ENCODE measurements around the gene CLP1.

DNA sequence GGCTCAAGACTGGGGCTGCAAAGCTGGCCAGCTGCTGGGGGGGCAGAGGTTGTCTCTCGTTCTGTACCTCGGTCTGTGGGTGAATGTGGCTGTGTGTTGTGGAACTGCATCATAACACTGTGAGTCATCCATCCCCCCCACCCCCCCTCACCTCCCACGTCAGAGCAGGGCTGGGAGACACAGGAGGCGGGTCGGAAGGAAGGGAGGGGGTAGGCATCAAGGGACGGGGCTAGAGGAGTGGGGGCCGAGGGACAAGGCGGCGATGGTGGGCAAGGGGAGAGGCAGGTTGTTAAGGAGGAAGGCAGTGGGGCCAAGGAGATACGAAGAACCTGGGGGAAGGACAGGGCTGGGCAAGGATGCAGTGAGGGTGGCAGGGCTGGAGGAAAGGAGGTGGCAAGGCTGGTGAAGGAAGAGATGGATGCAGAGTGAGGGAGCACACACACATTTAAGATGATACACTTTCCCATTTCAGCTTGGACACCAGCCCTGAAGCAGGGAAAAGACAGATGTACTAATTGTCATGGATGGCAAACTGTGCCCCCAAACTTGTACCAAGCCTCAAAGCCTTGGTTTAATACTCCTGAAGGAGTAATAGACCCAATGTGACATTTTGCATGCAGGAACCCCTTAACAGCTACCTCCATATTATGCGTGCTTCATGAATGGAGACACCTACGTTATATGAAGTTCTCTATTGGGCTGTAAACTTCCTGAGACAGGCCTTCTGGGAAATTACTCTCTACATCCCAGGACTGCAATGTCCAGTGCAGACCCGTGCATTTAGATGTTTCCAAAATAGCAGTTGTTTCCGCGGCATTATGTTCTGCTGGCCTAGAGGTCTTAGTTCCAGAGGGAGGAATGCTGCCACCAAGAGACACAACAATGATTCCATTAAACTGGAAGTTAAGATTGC is 7.5 kb upstream of the CLP1 start, which contains the start of gene YPEL4:
- TF ChIP-seq NFIC (IDR thresholded peaks at IDR 0.05) (no peak), YY1 (IDR thresholded peaks at IDR 0.05; ENCODE audit: low read depth) (no peak), TCF12 (IDR thresholded peaks at IDR 0.05; ENCODE audit: low read depth) (no peak), RAD21 (IDR thresholded peaks at IDR 0.05; ENCODE audit: low read depth) (no peak), EP300 (IDR thresholded peaks at IDR 0.05; ENCODE audit: borderline replicate concordance) (no peak), TAF1 (IDR thresholded peaks at IDR 0.05; ENCODE audit: low read depth) (no peak)
- TF ChIP-seq, protein P1, sequence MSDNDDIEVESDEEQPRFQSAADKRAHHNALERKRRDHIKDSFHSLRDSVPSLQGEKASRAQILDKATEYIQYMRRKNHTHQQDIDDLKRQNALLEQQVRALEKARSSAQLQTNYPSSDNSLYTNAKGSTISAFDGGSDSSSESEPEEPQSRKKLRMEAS (IDR thresholded peaks at IDR 0.05) = no peak
